ENCODE measurements around the gene PTPRG.
"Not testable (repeated sequence)": the region's sequence is repeated elsewhere in the genome, so short reads cannot be mapped to it uniquely, and the experiment has no call there.

PTPRG gene

GRCh38 chr3:62035402-62036057, 474.2 kb downstream of the PTPRG start:
- no peak for DNase-seq (ENCODE audit: extremely low read depth, low read depth)
- no peak for TF ChIP-seq CTCF (IDR thresholded peaks at IDR 0.05; ENCODE audit: low read depth, low read length)

- no peak for TF ChIP-seq CTCF (IDR thresholded peaks at IDR 0.05; ENCODE audit: low read depth, low read length)
These were observed 475.4 kb downstream of the PTPRG start for GRCh38 chr3:62036726-62037125.

GRCh38 chr3:62038798-62039197, 477.4 kb downstream of the PTPRG start:
- DNase-seq (ENCODE audit: extremely low read depth, low read depth) = not testable (repeated sequence)

More at GRCh38 chr3:62036726-62037125, 475.4 kb downstream of the PTPRG start:
- no peak for DNase-seq (ENCODE audit: extremely low read depth, low read depth)

- DNase-seq (ENCODE audit: extremely low read depth, low read depth) = no peak
- TF ChIP-seq CTCF (IDR thresholded peaks at IDR 0.05; ENCODE audit: low read depth, low read length) = no peak
These were observed 478.2 kb downstream of the PTPRG start for GRCh38 chr3:62039586-62039985.

DNA sequence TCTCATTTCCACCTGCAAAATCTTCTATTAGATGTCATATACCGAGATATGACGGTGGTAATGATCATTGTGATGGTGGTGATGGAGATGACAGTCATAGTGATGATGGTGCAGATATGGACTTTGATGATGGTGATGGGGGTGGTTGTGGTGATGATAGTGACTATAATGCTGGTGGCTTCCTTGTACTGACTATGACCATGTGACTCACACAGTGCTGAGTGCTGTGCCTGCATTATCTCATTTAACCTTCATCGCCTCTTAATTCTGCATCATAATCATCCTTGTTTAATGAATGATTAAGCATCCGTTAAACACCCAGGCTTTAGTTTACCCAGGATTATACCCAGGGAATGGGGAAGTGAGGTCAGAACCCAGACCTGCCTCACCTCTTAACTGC, 480.3 kb downstream of the PTPRG start:
- no peak for TF ChIP-seq CTCF (IDR thresholded peaks at IDR 0.05; ENCODE audit: low read depth, low read length)
- DNase-seq (ENCODE audit: extremely low read depth, low read depth) = no peak

DNA sequence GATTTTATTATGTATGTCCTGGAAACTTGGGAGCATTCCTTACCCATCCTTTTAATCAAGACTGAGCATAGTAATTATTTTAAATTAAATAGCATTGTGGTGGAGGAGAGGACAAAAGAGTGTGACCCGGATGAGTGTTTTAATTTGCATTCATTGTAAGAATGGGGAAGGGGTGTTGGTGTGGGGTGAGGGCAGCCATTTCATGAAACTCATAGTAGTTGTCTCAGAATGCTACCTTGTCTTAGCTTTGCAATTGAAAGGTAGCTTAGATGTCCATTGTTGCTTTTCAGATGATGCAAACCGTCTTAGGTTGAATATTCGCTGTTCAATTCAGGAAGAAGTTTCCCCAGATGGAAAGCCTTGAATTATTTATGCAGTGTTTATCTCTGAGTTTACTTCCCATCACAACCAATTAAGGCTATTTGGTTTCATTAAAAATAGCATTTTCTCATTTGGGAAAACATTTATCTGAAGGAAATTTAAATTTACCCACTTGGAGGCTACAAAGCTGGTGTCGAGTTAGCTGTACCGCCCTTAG, 483.6 kb downstream of the PTPRG start:
- TF ChIP-seq CTCF (IDR thresholded peaks at IDR 0.05; ENCODE audit: low read depth, low read length) = no peak
- no peak for DNase-seq (ENCODE audit: extremely low read depth, low read depth)

DNA sequence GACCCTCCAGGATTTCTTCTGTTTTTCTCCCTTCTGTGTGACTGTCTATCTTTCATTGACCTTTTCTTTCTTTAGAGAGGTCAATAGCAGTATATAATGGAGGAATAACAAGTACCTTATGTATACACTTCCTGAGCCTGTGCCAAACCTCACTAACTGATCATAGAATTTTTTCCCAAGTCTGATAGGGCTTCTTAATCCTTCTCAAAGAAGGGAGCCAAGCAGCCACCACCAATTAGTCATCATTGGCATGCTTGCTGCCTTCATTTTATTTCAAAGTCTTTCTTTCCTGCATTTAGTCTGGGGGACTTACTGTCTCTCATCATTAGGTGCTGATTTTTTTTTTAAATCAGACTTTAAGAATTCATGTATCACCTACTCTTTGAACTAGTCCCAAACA, 485.0 kb downstream of the PTPRG start:
- TF ChIP-seq CTCF (IDR thresholded peaks at IDR 0.05; ENCODE audit: low read depth, low read length) = no peak
- DNase-seq (ENCODE audit: extremely low read depth, low read depth) = peak; percentile 10

GRCh38 chr3:62048577-62048976, 487.2 kb downstream of the PTPRG start:
- TF ChIP-seq CTCF (IDR thresholded peaks at IDR 0.05; ENCODE audit: low read depth, low read length) = no peak
- DNase-seq (ENCODE audit: extremely low read depth, low read depth) = no peak
